Colonic mucosa (tissue), 4 donors: ENCODE data around the gene NTF3. TPM values are rescaled to one million over a fixed set of nuclear protein-coding genes. Genes with fewer than 3 reads are reported as not detected.

ENCODE experiments used
- DNase-seq: peaks from one replicate; pipeline ENCODE4 v3.0.0-alpha.2; 2020
- H3K27ac ChIP-seq: fragments of 200-600 bp; one replicate; pipeline ENCODE4 v1.8.0; 2021
- H3K27me3 ChIP-seq: fragments of 200-600 bp; one replicate; pipeline ENCODE4 v1.8.0; 2021
- H3K36me3 ChIP-seq: fragments of 200-600 bp; one replicate; pipeline ENCODE4 v1.8.0; 2021
- H3K4me1 ChIP-seq: fragments of 200-600 bp; one replicate; pipeline ENCODE4 v1.8.0; 2021; ENCODE audit warnings: mild to moderate bottlenecking
- H3K4me3 ChIP-seq: fragments of 200-600 bp; one replicate; pipeline ENCODE4 v1.8.0; 2021
- H3K9ac ChIP-seq, 2 donors: one replicate each; pipeline ENCODE4 v1.7.0; 2013; ENCODE audit warnings: control low read depth in 2 of 2, low read depth in 2 of 2, low read length in 2 of 2
- H3K9me3 ChIP-seq: fragments of 200-600 bp; one replicate; pipeline ENCODE4 v1.8.0; 2021
- CTCF ChIP-seq: fragments of 200-600 bp; IDR thresholded peaks from one replicate; pipeline ENCODE4 v1.8.0; 2022; ENCODE audit warnings: antibody characterized with exemption, mild to moderate bottlenecking
- intact Hi-C: fragments of 100-400 bp; cut with DNase I; formaldehyde crosslinking; loops from one replicate; pipeline ENCODE4 v1.14.1; 2022
- total RNA-seq, 2 donors: library from RNA; stranded (reverse); fragmentation: NEBNext Ultra II Directional in 1 of 2; extraction: Animal tissue kit (Norgen Biotek cat#: 25700) in 1 of 2; gene quantifications; one replicate each; pipeline ENCODE4 v1.2.1, GENCODE V29; 2021
- donor health status: healthy.
- donor health status: DM: no; HTN: no; CAD: no.
- donor health status: DM: no; HTN: no; CAD: no.

The NTF3 gene
- total RNA-seq, 2 donors from 2014 or later = 0.37 to 0.49 TPM

GRCh38 chr12:5433845-5434646 lies 2.1 kb downstream of the NTF3 start:
- no peak for DNase-seq
- no peak for TF ChIP-seq CTCF
- Histone ChIP-seq H3K9me3 (no peaks in the 10 kb centered on the region), H3K27me3 (peaks cover 48% of the 10 kb centered on the region), H3K4me3 (no peak overlapping the region), H3K9ac (peak overlapping the region in 1 of 2 donors; percentile 48), H3K36me3 (no peaks in the 10 kb centered on the region), H3K4me1 (no peaks in the 10 kb centered on the region), H3K27ac (no peak overlapping the region)
- intact Hi-C loops = no loop called here

GRCh38 chr12:5434647-5435560 lies 3.0 kb downstream of the NTF3 start:
- no peak overlapping the region for H3K9ac ChIP-seq
- no peak for TF ChIP-seq CTCF
- no peak overlapping the region for H3K4me3 ChIP-seq
- peaks cover 44% of the 10 kb centered on the region for H3K27me3 ChIP-seq
- no peaks in the 10 kb centered on the region for H3K36me3 ChIP-seq
- H3K27ac ChIP-seq = no peak overlapping the region
- H3K9me3 ChIP-seq = no peaks in the 10 kb centered on the region
- no peaks in the 10 kb centered on the region for H3K4me1 ChIP-seq
- no peak for DNase-seq
- intact Hi-C loops = no loop called here

DNA sequence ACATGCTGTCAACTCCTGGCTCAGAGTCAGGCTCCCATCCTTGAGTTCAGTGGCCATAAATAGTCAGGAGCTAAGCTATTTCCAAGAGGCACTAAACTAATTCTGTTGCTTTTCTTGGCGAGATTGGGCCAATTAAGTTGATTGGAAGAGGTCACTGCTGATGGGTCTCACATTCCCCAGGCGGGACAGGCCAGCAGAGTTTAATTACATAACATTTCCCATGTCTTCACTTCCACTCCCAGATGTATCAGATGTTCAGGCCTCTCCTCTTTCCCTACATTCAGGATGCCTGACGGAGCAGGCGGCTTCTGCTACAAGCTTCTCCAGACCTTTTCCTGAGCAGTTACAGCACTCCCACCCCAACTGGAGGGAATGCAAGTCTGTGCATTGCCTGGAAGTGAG lies 5.3 kb downstream of the NTF3 start:
- H3K4me1 ChIP-seq = no peaks in the 10 kb centered on the region
- no peaks in the 10 kb centered on the region for H3K36me3 ChIP-seq
- intact Hi-C loops = no loop called here
- H3K27ac ChIP-seq = no peak overlapping the region
- peaks cover 28% of the 10 kb centered on the region for H3K27me3 ChIP-seq
- H3K4me3 ChIP-seq = no peak overlapping the region
- H3K9ac ChIP-seq = no peak overlapping the region
- no peak for DNase-seq
- no peaks in the 10 kb centered on the region for H3K9me3 ChIP-seq
- TF ChIP-seq CTCF = no peak

- intact Hi-C loops = no loop called here
- Histone ChIP-seq H3K27ac (no peak overlapping the region), H3K36me3 (no peaks in the 10 kb centered on the region), H3K4me1 (no peaks in the 10 kb centered on the region), H3K27me3 (peaks cover 27% of the 10 kb centered on the region), H3K9ac (no peak overlapping the region), H3K9me3 (no peaks in the 10 kb centered on the region), H3K4me3 (no peak overlapping the region)
- DNase-seq = no peak
- TF ChIP-seq CTCF = no peak
Observed at GRCh38 chr12:5437589-5437988, 5.7 kb downstream of the NTF3 start.

- Histone ChIP-seq H3K36me3 (no peaks in the 10 kb centered on the region), H3K27me3 (peaks cover 16% of the 10 kb centered on the region), H3K4me1 (no peaks in the 10 kb centered on the region), H3K9ac (no peak overlapping the region), H3K4me3 (no peak overlapping the region), H3K9me3 (no peaks in the 10 kb centered on the region), H3K27ac (no peak overlapping the region)
- DNase-seq = no peak
- intact Hi-C loops = no loop called here
- no peak for TF ChIP-seq CTCF
Observed at GRCh38 chr12:5438671-5439200, 6.8 kb downstream of the NTF3 start.
